Natural killer cell treated with Interleukin-12 subunit alpha and Interleukin-12 subunit beta and Interleukin-15 and Interleukin-18, amount 100 ng/mL, for 72 hours (primary cell): Measurements from ENCODE around the gene COL4A1. TPM values are rescaled to one million over a fixed set of nuclear protein-coding genes. Genes with fewer than 3 reads are reported as not detected.

Experiments
- ATAC-seq, 2 donors: fragments of 150-1000 bp; cut with Tn5 transposase in 1 of 2; sonication (Bioruptor Pico), chemical (Tn5 transposase) in 1 of 2; 2 replicates each; pipeline ENCODE4 v1.10.0; 2021
- DNase-seq: peaks from one replicate; pipeline ENCODE4 v3.0.0; 2022; ENCODE audit warnings: low spot score
- H3K27ac Mint-ChIP-seq, 2 donors: 1 replicate in 1 of 2; 2 replicates in 1 of 2; pipeline ENCODE4 v1.8.0; 2022; ENCODE audit warnings: mixed read lengths in 2 of 2, mild to moderate bottlenecking in 1 of 2, moderate library complexity in 1 of 2
- H3K27me3 Mint-ChIP-seq, 2 donors: 1 replicate in 1 of 2; 2 replicates in 1 of 2; pipeline ENCODE4 v1.8.0; 2022; ENCODE audit warnings: mixed read lengths in 2 of 2
- H3K36me3 Mint-ChIP-seq: one replicate; pipeline ENCODE4 v1.8.0; 2022; ENCODE audit warnings: mixed read lengths
- H3K4me1 Mint-ChIP-seq, 2 donors: 1 replicate in 1 of 2; 2 replicates in 1 of 2; pipeline ENCODE4 v1.8.0; 2022; ENCODE audit warnings: low read depth in 2 of 2, mixed read lengths in 2 of 2, mild to moderate bottlenecking in 1 of 2
- H3K4me3 Mint-ChIP-seq: one replicate; pipeline ENCODE4 v1.8.0; 2022; ENCODE audit warnings: mixed read lengths
- H3K9me3 Mint-ChIP-seq: 2 replicates; pipeline ENCODE4 v1.8.0; 2022; ENCODE audit warnings: mixed read lengths
- total RNA-seq, 2 donors: library from RNA; stranded (reverse); gene quantifications; one replicate each; pipeline ENCODE4 v1.2.3, GENCODE V29; 2022

Gene COL4A1
- total RNA-seq, 2 donors from 2014 or later: not detected

DNA sequence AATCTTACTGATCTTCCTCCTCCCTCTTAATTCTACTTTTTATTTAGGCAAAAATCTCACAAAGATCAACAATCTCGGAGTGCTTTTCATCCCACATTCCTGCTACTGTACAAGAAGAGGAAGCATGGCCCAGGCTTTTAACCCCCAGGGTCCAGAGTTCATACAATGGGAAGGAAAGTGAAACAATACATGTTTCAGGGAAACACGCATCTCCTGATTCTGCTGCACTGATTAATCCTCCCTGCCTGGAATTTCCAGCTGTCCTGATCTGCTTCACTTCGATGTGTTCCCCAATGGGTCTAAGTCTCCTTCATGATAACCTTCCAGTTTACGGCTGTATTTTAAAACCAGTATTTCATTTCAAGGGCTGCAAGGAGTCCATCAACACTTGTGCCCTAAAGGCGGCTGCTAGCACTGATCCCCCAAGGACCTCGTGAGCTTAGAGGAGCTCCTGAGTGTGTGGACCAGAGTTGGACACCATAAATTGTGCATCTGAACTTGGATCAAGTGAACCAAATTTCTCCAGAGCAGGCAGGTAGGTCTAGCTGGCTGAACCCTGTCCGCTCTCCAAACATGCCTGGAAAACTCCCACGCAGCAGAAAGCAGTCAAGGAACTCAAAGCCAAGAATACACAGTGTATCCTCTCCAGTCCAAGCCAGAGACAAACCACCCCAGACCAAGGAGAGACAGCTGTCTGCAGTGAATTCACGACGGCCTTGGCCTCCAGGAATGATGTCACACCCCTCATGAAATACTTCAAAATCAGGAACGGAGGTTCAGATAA is 44.3 kb downstream of the COL4A1 start:
- no peak for ATAC-seq
- Mint-ChIP-seq H3K9me3 (no peaks in the 10 kb centered on the region), H3K4me1 (no peaks in the 10 kb centered on the region), H3K36me3 (no peaks in the 10 kb centered on the region), H3K27me3 (peaks cover 21 to 24% of the 10 kb centered on the region in 2 donors), H3K4me3 (no peak overlapping the region), H3K27ac (no peak overlapping the region)
- no peak for DNase-seq

DNA sequence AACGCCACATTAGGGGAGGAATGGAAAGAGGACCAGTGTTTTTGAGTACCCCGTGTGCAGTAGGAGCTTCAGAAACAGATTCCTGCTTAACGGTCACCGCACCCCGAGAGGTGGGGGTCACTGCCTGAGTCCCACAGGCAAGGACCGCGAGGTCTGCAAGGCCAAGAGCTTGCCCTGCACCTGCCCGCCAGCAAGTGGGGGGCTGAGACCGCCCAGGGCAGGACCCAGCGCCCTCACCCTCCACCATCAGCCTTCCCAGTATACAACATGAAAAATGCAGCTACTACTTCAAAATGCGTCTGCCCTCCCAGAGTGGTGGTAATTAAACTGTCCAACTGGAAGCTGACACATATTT is 44.9 kb downstream of the COL4A1 start:
- no peak overlapping the region for H3K27ac Mint-ChIP-seq
- DNase-seq (no peak), ATAC-seq (no peak)
- H3K4me1 Mint-ChIP-seq: no peaks in the 10 kb centered on the region
- no peaks in the 10 kb centered on the region for H3K36me3 Mint-ChIP-seq
- no peaks in the 10 kb centered on the region for H3K9me3 Mint-ChIP-seq
- H3K27me3 Mint-ChIP-seq: peaks cover 21 to 24% of the 10 kb centered on the region in 2 donors
- no peak overlapping the region for H3K4me3 Mint-ChIP-seq

DNA sequence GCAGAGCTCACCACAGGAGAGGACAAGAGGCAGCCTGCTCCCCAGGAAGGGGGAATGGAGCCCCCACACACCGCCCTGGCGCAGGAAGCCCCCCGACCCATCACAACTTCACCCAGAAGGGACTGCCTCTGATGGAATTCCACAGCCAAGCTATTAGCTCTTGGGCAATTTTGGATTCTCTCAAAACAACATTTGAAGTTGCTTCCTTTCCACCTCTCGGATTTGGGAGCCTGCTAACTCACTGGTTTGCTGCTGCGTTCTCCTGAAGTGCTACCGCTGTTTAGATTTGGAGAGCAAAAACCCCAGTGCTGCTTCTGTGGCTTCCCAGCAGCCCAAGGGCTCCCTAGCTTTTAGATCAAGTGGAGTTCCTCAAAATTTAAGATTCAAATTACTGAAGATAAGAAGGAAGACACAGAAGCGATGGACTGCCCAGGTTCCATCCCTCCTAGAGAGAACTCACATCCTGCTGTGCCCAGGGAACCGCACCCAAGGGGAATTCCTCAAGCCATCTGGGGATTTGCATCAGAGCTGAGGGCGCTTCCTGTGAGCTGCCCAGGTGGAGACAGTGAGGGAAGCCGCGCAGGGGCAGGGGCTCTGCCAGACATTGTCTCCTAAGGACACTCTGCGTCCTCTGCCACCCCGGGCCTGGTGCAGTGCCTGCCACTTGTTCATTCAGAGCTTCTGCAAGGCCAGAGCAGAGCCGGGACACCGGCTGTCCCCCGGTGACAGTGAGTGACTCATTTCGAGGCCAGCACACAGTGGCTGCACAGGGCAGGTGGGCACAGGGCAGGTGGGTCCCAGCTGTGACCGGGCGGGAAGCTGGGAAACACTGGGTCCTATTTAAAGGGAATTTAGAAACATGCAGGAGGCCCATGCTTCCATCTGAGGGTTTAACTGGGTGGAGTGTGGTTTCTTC is 45.5 kb downstream of the COL4A1 start:
- no peak overlapping the region for H3K27ac Mint-ChIP-seq
- H3K9me3 Mint-ChIP-seq: no peaks in the 10 kb centered on the region
- ATAC-seq (no peak), DNase-seq (no peak)
- no peaks in the 10 kb centered on the region for H3K36me3 Mint-ChIP-seq
- H3K4me1 Mint-ChIP-seq: no peaks in the 10 kb centered on the region
- no peak overlapping the region for H3K4me3 Mint-ChIP-seq
- peaks cover 17 to 24% of the 10 kb centered on the region in 2 donors for H3K27me3 Mint-ChIP-seq

DNA sequence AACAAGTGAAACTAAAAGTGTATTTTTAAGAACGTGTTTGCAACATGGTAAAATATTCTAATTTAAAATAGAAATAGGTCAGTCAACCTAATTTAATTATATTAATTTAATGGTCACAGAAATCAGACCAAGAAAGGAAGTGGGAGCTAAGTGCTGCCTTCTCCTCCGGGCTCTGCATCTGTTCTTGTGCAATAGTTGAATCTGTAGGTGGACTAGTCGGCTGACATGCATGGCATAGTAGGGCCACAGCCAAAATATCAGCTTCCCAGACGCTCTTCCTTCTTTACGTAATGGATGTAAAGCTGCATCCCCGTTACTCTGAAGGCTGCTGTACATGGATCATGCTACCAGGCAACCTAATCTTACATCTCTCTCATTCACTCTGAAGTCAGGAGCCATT is 47.3 kb downstream of the COL4A1 start:
- Mint-ChIP-seq H3K4me1 (peaks cover 0 to 5% of the 10 kb centered on the region in 2 donors), H3K36me3 (no peaks in the 10 kb centered on the region), H3K27me3 (peaks cover 18 to 20% of the 10 kb centered on the region in 2 donors), H3K4me3 (no peak overlapping the region), H3K27ac (no peak overlapping the region), H3K9me3 (no peaks in the 10 kb centered on the region)
- ATAC-seq: no peak
- DNase-seq: no peak

DNA sequence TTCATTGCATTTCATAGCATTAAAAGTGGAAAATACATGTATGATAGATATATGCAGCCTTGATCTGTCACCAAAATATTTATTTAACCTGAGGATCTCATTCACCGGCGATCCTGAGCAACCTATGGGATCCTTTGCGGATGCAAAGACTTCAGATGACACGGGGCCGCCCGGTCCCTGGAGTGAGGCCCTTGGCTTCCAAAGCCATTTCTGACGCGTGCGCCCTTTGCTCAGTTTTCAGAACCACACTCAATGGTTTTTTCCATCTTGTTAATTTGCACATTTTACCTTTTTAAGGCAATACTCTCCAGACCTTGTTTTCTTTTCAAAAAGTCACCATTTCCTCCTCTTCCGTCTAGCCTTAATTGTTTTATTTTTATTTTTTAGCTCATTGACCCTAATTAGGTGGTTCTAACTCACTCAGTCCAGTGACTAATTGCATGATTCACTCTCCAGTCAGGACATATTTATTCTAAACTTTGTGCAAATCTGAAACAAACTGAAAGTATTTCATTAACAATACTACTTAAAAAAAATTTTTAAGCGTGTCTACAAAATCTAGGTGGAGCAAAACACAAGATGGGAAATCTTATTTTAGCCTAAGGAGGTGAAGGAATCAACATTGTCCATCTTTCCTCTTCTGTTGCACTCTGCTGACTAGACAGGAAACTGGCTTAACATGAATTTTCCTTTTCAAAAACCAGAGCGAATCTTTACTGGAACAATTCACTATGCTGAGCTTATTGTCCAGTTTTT is 47.9 kb downstream of the COL4A1 start:
- H3K9me3 Mint-ChIP-seq: no peaks in the 10 kb centered on the region
- H3K36me3 Mint-ChIP-seq: no peaks in the 10 kb centered on the region
- H3K27ac Mint-ChIP-seq: no peak overlapping the region
- H3K4me3 Mint-ChIP-seq: no peak overlapping the region
- peaks cover 0 to 5% of the 10 kb centered on the region in 2 donors for H3K4me1 Mint-ChIP-seq
- H3K27me3 Mint-ChIP-seq: peaks cover 17% of the 10 kb centered on the region in 2 donors
- ATAC-seq: no peak
- no peak for DNase-seq

DNA sequence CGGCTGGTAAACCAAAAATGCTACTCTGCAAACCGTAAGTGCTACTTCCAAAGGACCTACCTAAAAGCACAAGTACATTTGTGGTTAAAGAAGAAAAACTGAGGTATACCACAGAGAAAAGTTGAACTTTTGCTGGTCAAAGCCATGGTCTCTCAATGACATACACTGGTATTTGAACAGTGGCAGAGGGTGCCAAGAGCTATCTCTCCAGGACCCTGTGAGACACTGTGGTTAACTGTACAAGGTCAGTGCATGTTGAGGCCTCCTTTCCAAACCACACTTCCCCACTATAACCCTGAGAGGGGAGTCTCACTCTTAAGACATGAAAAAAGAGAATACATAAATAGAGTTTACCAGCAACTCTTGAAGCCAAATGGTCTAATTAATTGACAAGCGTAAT is 49.5 kb downstream of the COL4A1 start:
- ATAC-seq: no peak
- Mint-ChIP-seq H3K36me3 (no peaks in the 10 kb centered on the region), H3K4me1 (peaks cover 0 to 5% of the 10 kb centered on the region in 2 donors), H3K27me3 (peaks cover 11 to 14% of the 10 kb centered on the region in 2 donors), H3K4me3 (no peak overlapping the region), H3K27ac (no peak overlapping the region), H3K9me3 (no peaks in the 10 kb centered on the region)
- no peak for DNase-seq

DNA sequence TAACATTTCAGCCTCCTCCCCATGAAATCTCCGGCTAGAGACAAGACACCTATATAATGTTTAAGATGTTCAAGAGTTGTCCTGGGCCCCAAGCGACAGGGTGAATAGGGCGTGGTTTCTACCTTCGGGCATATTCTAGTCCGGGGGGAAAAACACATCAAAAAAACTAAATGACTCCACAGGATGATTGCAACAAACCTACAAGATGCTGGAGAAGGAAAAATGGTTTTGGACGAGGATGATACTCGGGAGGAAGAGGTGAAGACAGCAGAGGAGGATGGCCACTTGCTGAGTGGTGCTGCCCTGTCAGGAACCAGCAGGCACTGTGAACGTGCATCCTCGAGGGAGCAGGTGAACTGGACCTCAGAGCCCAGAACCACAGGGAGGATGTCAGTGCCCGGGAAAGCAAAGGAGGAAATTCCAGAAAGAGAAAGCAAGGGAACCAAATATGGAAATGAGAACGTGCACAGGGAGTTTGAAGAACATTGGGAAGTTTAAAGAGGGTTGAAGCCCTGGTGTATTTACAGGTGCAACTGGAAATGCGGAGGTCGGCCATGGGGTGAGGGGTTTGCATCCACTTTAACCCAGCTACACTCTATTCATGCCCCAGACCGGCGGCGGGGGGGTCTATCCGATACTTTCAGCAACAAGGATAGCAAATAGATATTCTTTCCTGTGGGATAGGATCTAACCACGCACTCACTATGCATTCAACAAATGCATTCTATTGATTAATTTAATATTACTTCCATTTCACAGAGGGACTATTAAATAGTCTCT is 50.6 kb downstream of the COL4A1 start:
- Mint-ChIP-seq H3K4me3 (no peak overlapping the region), H3K27ac (no peak overlapping the region), H3K4me1 (peaks cover 0 to 5% of the 10 kb centered on the region in 2 donors), H3K27me3 (peaks cover 11 to 12% of the 10 kb centered on the region in 2 donors), H3K36me3 (no peaks in the 10 kb centered on the region), H3K9me3 (no peaks in the 10 kb centered on the region)
- DNase-seq (no peak), ATAC-seq (no peak)

DNA sequence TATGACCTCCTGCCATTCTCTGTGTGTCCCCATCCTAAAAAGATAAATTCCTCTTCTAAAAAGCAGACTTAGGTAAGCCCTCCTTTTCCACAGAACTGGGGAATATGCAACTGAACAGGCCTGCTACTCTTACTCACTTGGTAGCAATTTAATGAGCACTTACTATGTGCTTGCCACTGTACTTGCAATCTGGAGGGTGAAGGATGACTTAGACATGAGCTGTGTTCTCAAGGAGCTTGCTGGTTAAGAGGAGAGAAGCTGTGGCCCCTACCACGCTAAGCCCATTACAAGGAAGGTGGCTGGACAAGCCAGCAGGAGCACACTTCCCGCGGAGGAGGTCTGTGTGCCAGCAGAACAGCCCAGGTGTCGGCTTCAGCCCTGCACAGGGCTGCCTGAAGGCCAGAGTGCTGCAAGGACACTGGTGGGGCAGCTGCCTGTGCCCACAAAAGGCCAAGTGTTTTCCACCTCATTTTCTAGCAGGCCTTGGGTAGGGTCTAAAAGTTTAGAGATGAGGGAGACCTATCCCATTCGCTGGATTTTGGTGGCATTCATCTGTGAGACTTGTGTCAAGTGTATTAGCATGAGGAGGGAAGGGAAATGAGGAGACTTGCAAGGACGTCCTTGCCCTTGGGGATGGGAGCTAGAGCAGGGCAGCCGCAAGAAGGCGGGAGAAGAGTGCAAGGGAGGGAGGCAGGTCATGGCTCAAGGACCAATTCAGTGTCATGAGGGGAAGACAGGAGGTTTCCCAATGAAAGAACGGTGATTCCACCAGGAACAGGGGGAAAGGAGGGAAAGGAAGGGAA is 52.0 kb downstream of the COL4A1 start:
- peak overlapping the region in 1 of 2 donors; percentile 77 for H3K27ac Mint-ChIP-seq
- no peaks in the 10 kb centered on the region for H3K9me3 Mint-ChIP-seq
- ATAC-seq (no peak), DNase-seq (no peak)
- peaks cover 0 to 5% of the 10 kb centered on the region in 2 donors for H3K4me1 Mint-ChIP-seq
- no peak overlapping the region for H3K4me3 Mint-ChIP-seq
- peaks cover 4 to 9% of the 10 kb centered on the region in 2 donors for H3K27me3 Mint-ChIP-seq
- H3K36me3 Mint-ChIP-seq: no peaks in the 10 kb centered on the region

DNA sequence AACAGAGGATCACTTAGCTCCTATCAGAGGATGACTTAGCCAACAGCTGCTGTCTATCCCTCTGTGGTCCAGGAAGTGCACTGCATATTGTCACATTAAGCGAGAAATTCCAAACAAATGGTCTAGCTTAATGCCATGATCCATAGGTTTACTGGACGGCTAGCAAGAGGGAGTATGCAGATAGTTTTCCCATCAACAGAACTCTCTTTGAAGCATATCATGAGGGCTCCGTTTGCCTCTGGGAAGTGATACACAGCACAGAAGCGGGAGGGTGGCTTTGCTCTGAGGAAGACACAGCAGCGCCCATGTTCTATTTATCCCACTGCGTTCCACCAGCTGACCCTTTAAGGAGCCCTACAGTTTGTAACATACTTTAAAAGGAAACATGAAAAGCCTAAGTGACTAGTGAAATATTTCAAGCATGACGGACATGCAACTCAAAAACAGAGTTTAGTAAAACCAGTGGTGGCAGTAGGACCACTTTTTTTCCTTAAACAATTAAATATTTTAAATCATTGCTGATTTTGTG is 52.7 kb downstream of the COL4A1 start:
- H3K36me3 Mint-ChIP-seq: no peaks in the 10 kb centered on the region
- peaks cover 0 to 7% of the 10 kb centered on the region in 2 donors for H3K27me3 Mint-ChIP-seq
- ATAC-seq (no peak), DNase-seq (no peak)
- H3K9me3 Mint-ChIP-seq: no peaks in the 10 kb centered on the region
- peaks cover 0 to 5% of the 10 kb centered on the region in 2 donors for H3K4me1 Mint-ChIP-seq
- no peak overlapping the region for H3K4me3 Mint-ChIP-seq
- no peak overlapping the region for H3K27ac Mint-ChIP-seq

DNA sequence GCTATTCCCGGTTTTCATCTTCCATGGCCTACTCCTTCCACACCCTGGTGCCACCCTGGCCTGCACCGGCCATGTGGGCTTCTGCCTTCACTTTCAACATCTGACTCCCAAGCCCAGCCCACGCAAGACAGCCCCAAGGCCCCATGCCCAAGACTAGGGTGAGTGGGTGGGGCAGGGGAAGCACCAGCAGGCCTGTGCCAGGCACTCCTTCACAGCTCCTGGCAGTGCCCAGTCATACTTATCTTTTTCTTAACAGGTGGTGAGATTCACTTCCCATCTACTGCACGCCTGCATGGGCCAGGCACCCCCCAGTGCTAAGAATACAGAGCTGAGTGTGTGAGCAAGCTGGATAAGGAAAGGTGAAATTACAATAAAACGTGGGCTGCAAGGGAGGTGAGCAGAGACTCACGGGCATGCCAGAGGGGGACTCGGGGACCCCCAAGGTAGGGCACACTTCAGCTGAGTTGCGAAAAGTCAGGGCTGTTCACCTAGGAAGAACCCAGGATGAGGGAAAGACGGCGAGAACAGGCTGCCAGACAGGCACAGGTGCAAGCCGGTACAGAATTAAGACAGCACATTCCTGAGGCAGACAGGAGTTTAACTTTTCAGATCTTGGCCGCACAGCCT is 55.7 kb downstream of the COL4A1 start:
- DNase-seq: no peak
- ATAC-seq: no peak
- H3K4me1 Mint-ChIP-seq: peaks cover 0 to 5% of the 10 kb centered on the region in 2 donors
- H3K36me3 Mint-ChIP-seq: no peaks in the 10 kb centered on the region
- H3K4me3 Mint-ChIP-seq: no peak overlapping the region
- no peak overlapping the region for H3K27ac Mint-ChIP-seq
- H3K9me3 Mint-ChIP-seq: no peaks in the 10 kb centered on the region
- H3K27me3 Mint-ChIP-seq: peaks cover 10 to 12% of the 10 kb centered on the region in 2 donors

DNA sequence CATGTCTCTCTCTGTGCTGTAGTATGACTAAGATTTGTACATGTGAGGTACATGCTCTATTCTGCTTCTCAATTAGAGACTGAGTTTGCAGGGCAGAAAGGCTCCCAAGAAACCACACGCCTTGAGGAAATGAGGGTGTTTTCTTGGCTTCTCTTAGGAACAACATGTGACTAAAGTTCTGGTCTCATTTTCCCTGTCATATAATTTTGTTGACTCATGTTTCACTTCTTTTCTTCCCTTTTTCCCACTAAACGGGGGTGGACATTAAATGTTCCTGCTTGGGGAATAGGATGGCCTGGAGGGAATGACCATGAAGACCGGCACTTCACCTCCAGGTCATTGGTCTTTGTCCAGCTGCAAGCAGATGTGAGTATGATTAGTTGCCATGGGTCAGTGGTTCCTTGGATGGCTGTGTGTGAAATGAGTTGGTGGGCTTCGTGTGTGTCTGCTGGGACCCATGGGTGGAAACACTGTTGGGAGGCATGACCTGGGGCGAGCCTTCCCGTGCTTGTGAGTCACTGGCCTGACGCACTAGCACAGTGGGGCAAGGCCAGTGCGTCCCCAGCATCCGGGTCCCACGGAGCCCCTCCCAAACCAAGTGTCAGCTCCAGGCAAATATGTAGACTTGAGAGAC is 56.6 kb downstream of the COL4A1 start:
- ATAC-seq (no peak), DNase-seq (no peak)
- H3K9me3 Mint-ChIP-seq: no peaks in the 10 kb centered on the region
- no peak overlapping the region for H3K27ac Mint-ChIP-seq
- no peak overlapping the region for H3K4me3 Mint-ChIP-seq
- H3K27me3 Mint-ChIP-seq: peaks cover 7 to 12% of the 10 kb centered on the region in 2 donors
- H3K36me3 Mint-ChIP-seq: no peaks in the 10 kb centered on the region
- H3K4me1 Mint-ChIP-seq: peaks cover 0 to 5% of the 10 kb centered on the region in 2 donors
